Spleen (tissue), 7 donors: ENCODE data around the gene MAN2B1.

Experiments
- POLR2AphosphoS5 ChIP-seq, 3 donors: sonication (generic); formaldehyde crosslinking; IDR thresholded peaks; one replicate each; pipeline ENCODE4 v1.5.1; 2017; ENCODE audit warnings: antibody characterized with exemption in 3 of 3
- TF ChIP-seq, protein P1 (sequence below), 11 experiments: fragments of 200-600 bp in 7 of 11; fragments of 450-650 bp in 4 of 11; sonication (generic) in 4 of 11; IDR thresholded peaks in 8 of 11; conservative IDR thresholded peaks in 3 of 11; 1 replicate in 7 of 11; 2 replicates in 4 of 11; pipeline versions ENCODE4 v1.4.0 to v1.8.0; 2016 to 2021; ENCODE audit warnings: antibody characterized with exemption in 11 of 11, inconsistent platforms in 4 of 11, mild to moderate bottlenecking in 1 of 11
- donor health status: DM: no; HTN: no; CAD: no; lungs with moderate emphysema.
- donor health status: DM: no; HTN: no; CAD: no.
- donor health status: DM: no; HTN: no; CAD: no.

DNA sequence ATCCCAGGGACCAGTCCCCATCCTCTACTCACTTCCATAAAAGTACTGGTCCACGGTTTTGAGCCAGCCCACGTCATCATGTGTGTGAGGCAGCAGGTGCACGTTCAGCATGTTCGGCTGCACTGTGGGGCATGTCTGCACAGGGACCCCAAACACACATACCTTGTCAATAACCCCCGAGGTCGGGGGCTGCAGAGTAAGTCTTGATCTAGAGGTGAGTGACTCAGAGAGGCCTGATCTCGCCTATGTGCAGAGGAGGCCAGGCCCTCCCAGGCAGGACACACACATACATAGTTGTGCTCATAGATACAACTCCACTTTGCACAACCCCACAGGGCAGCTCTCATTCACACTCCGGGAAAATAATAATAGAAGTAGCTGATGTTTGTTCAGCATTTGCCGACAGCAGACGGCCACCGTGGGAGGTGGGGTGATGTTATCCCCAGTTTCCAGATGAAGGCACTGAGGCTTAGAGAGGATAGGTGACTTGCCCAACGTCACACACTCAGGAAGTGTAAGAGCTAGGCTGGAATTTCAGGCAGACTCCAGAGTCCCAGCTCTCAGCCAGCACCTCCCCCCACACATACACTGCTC, 774 bp downstream of the MAN2B1 start:
- TF ChIP-seq, protein P1, sequence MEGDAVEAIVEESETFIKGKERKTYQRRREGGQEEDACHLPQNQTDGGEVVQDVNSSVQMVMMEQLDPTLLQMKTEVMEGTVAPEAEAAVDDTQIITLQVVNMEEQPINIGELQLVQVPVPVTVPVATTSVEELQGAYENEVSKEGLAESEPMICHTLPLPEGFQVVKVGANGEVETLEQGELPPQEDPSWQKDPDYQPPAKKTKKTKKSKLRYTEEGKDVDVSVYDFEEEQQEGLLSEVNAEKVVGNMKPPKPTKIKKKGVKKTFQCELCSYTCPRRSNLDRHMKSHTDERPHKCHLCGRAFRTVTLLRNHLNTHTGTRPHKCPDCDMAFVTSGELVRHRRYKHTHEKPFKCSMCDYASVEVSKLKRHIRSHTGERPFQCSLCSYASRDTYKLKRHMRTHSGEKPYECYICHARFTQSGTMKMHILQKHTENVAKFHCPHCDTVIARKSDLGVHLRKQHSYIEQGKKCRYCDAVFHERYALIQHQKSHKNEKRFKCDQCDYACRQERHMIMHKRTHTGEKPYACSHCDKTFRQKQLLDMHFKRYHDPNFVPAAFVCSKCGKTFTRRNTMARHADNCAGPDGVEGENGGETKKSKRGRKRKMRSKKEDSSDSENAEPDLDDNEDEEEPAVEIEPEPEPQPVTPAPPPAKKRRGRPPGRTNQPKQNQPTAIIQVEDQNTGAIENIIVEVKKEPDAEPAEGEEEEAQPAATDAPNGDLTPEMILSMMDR (IDR thresholded peaks at IDR 0.05 in 8 of 11, conservative IDR thresholded peaks at IDR 0.05 in 3 of 11), result no peak
- no peak for TF ChIP-seq POLR2AphosphoS5 (IDR thresholded peaks at IDR 0.05)
